ENCODE data around the gene PPP3CA.
A peak's percentile ranks its signal among the peaks of the same experiment; 100 is the strongest.

Gene PPP3CA

GRCh38 chr4:101172369-101172768, 175.0 kb downstream of the PPP3CA start:
- no peak for DNase-seq

GRCh38 chr4:101171747-101172146, 175.6 kb downstream of the PPP3CA start:
- DNase-seq = peak; percentile 81

GRCh38 chr4:101169044-101170014, 178.0 kb downstream of the PPP3CA start:
- peak; percentile 58 for DNase-seq

- no peak for DNase-seq
Measured at GRCh38 chr4:101163936-101164335, 183.4 kb downstream of the PPP3CA start.

- no peak for DNase-seq
Measured at GRCh38 chr4:101162990-101163380, 184.3 kb downstream of the PPP3CA start.

GRCh38 chr4:101160792-101161592, 186.3 kb downstream of the PPP3CA start:
- no peak for DNase-seq

GRCh38 chr4:101158507-101158906, 188.8 kb downstream of the PPP3CA start:
- DNase-seq = no peak

- DNase-seq = peak; percentile 78
Measured at GRCh38 chr4:101158134-101158482, 189.2 kb downstream of the PPP3CA start.

- DNase-seq = peak; percentile 19
Measured at GRCh38 chr4:101157415-101158133, 189.8 kb downstream of the PPP3CA start.

- peak; percentile 17 for DNase-seq
Measured at GRCh38 chr4:101156619-101157310, 190.6 kb downstream of the PPP3CA start.

- DNase-seq = no peak
Measured at GRCh38 chr4:101155945-101156344, 191.4 kb downstream of the PPP3CA start.

GRCh38 chr4:101155368-101155767, 192.0 kb downstream of the PPP3CA start:
- DNase-seq = peak; percentile 65

- DNase-seq = no peak
Measured at GRCh38 chr4:101153653-101154052, 193.7 kb downstream of the PPP3CA start.

- DNase-seq = no peak
Measured at GRCh38 chr4:101152521-101152920, 194.8 kb downstream of the PPP3CA start.

- no peak for DNase-seq
Measured at GRCh38 chr4:101148551-101148950, 198.8 kb downstream of the PPP3CA start.

GRCh38 chr4:101147283-101147682, 200.0 kb downstream of the PPP3CA start:
- DNase-seq = no peak

- no peak for DNase-seq
Measured at GRCh38 chr4:101145021-101145420, 202.3 kb downstream of the PPP3CA start.

GRCh38 chr4:101142259-101142658, 205.1 kb downstream of the PPP3CA start:
- DNase-seq = no peak

GRCh38 chr4:101141855-101142254, 205.5 kb downstream of the PPP3CA start:
- no peak for DNase-seq

- DNase-seq = no peak
Measured at GRCh38 chr4:101141230-101141629, 206.1 kb downstream of the PPP3CA start.

GRCh38 chr4:101140228-101140627, 207.1 kb downstream of the PPP3CA start:
- DNase-seq = no peak

Measured in fibroblast of skin of back (primary cell).